GM10248 (cell line): ENCODE data around the gene CDKL1.

Source experiments
- CTCF ChIA-PET: fragments of 300-600 bp; sonication (Branson Sonifier 250); formaldehyde crosslinking; extraction: SDS; loops from one replicate; lab custom pipeline; 2021; ENCODE audit warnings: antibody characterized with exemption; lab: Yijun Ruan, JAX
- POLR2A ChIA-PET: fragments of 350-650 bp; sonication (Branson Sonifier 250); formaldehyde crosslinking; extraction: SDS; loops from one replicate; lab custom pipeline; 2020; ENCODE audit warnings: antibody characterized with exemption; lab: Yijun Ruan, JAX
- DNase-seq: peaks from one replicate; pipeline ENCODE4 v3.0.0; 2012; ENCODE audit errors: extremely low spot score
- TF ChIP-seq, protein P1 (sequence below): IDR thresholded peaks from 2 replicates; pipeline ENCODE4 v1.5.1; 2012; ENCODE audit warnings: mild to moderate bottlenecking, low read depth; ENCODE audit errors: extremely low read depth, missing control alignments, control extremely low read depth

Gene CDKL1

DNA sequence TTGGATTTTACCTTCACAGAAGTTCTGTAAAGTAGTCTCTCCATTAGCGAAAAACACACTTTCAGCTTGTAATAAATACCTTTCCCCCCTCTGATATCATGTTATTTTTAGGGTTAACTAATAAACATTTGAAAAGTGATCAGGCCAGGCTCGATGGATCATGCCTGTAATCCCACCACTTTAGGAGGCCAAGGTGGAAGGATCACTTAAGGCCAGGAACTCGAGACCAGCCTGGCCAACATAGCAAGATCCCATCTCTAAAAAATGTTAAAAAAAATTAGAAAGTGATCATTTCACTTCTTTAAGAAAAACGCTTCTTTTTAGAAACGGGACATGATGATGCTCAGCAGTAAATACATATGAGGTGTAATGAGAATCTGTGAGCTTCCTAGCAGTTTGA lies 2.0 kb downstream of the CDKL1 start:
- POLR2A ChIA-PET = no interaction called here
- TF ChIP-seq, protein P1, sequence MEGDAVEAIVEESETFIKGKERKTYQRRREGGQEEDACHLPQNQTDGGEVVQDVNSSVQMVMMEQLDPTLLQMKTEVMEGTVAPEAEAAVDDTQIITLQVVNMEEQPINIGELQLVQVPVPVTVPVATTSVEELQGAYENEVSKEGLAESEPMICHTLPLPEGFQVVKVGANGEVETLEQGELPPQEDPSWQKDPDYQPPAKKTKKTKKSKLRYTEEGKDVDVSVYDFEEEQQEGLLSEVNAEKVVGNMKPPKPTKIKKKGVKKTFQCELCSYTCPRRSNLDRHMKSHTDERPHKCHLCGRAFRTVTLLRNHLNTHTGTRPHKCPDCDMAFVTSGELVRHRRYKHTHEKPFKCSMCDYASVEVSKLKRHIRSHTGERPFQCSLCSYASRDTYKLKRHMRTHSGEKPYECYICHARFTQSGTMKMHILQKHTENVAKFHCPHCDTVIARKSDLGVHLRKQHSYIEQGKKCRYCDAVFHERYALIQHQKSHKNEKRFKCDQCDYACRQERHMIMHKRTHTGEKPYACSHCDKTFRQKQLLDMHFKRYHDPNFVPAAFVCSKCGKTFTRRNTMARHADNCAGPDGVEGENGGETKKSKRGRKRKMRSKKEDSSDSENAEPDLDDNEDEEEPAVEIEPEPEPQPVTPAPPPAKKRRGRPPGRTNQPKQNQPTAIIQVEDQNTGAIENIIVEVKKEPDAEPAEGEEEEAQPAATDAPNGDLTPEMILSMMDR = no peak
- DNase-seq = no peak
- CTCF ChIA-PET = interaction anchor here (1.0 kb wide), 2 partner anchors 63 to 67 kb away, joined by 3 to 4 read pairs; no protein-coding TSS in a partner anchor

DNA sequence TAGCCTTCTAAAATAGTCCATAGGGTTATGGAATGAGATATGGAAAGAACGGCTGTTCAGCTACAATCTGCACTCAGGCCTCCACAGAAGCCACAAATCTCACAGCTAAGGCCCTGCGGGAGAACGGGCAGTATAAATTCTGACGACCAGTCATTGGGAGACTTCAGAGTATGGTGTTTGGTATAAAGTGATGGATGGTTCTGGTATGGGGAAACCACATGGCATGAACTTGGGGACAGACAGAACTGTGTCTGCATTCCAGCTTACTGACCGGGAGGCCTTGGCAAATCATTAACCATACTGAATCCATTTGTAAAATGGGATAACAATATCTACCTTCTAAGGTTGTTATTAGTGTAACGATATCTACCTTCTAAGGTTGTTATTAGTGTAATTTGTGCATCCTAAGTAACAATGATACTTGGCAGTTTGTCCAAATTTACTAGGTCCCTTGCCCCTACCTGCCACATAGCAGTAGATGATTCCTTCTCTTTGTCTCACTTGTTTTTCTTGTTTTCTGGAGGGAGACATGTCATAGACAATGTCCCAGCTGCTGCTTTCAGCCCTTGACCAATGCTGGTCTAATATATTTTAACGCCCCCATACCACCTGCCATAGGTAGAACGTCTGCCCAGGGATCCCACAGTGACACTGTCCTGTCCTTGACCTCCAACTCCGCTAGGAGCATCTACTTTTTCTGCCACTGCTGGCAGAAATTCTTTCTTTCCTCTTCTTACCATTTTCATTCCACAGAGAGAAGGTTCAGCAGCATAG lies 6.8 kb downstream of the CDKL1 start:
- ChIA-PET POLR2A (no interaction called here), CTCF (interaction anchor here (1.4 kb wide), 1 partner anchor 25 kb away, joined by 3 read pairs; no protein-coding TSS in a partner anchor)
- TF ChIP-seq, protein P1 = no peak
- DNase-seq = no peak

DNA sequence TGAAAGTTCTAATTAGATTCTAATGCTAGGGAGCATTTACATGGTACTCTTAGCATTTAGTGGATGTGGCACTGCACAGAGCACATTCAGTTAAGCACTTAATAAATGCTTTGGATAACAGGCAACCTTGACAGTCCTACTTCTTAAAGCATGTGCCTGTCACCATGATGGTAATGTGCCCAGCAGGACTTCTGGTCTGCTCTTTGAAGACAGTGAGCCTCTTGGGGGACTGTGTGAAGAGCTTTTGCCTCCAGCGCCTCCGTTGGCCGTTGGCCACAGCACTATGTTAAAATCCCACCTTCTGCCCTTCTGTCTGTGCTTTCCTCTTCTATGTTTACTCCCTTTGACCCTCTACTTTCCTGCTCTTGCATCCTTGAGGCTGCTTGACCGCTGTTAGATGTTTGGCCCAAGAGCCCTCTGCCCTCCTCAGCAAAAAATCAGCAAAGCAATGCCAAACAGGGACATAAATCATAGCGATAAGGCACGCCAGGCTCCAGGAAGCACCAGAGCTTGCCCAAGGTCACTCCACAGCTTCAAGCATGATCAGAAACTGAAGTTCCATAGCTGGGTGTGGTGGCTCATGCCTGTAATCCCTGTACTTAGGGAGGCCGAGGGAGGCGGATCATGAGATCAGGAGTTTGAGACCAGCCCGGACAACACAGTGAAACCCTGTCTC lies 8.3 kb downstream of the CDKL1 start:
- ChIA-PET POLR2A (no interaction called here), CTCF (interaction anchor here (1.4 kb wide), 2 partner anchors 23 kb away, joined by 3 read pairs; no protein-coding TSS in a partner anchor)
- no peak for DNase-seq
- TF ChIP-seq, protein P1 = no peak

GRCh38 chr14:50387548-50387947 lies 9.1 kb downstream of the CDKL1 start:
- no peak for DNase-seq
- CTCF ChIA-PET = interaction anchor here (1.4 kb wide), 1 partner anchor 23 kb away, joined by 3 read pairs; no protein-coding TSS in a partner anchor
- POLR2A ChIA-PET = no interaction called here
- TF ChIP-seq, protein P1 = no peak

DNA sequence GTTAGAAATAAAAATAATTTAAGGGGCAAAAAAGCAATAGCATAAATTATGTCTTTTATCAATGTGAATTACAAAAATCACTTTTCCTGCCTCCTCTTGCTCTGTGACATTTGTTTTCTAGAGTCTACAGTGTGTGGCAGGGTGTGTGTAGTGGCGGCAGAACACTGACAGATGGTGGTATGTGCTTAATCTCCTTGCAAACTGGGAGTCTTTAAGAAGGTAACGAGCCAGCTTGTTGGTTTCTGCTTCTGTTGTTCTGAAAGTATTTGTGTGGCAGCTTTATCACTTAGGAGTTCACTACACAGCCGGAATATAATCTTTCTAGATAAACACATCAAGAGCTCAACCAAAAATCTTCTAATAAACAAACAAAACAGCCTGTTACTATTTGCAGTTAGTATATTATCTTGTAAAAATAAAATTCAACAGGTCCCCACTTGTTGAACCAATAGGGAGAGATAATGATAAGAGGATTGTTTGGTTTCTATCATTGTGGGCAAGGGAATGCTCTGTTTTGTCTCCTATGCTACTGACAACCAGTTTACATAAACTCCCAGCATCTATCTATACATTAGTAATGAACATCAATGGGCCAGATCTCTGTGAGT lies 13.0 kb downstream of the CDKL1 start:
- POLR2A ChIA-PET = no interaction called here
- CTCF ChIA-PET = interaction anchor here (0.9 to 1.0 kb wide), 2 partner anchors 8 to 19 kb away, joined by 3 to 4 read pairs; no protein-coding TSS in a partner anchor
- DNase-seq = no peak
- TF ChIP-seq, protein P1 = no peak

DNA sequence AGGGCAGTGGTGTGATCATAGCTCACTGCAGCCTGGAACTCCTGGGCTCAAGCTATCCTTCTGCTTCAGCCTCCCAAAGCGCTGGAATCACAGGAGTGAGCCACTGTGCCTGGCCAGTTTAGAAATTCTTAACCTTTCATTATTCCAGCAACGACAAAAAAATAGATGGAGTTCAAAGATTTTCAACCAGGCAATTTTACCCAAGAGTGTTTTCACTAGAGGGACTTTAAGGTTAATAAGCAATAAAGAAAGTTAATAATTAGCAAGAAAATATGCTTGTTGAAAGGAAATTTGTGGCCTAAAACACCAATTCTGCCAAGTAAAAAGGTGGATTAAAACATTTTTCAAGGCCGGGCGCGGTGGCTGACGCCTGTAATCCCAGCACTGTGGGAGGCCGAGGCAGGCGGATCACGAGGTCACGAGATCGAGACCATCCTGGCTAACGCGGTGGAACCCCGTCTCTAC lies 14.8 kb downstream of the CDKL1 start:
- no peak for DNase-seq
- POLR2A ChIA-PET = no interaction called here
- TF ChIP-seq, protein P1 = no peak
- CTCF ChIA-PET = interaction anchor here (1.2 to 2.0 kb wide), 2 partner anchors 17 to 61 kb away, joined by 5 to 6 read pairs; no protein-coding TSS in a partner anchor
